Measurements from ENCODE around the gene RERE.
A peak's percentile ranks its signal among the peaks of the same experiment; 100 is the strongest.
"Not testable (repeated sequence)": the region's sequence is repeated elsewhere in the genome, so short reads cannot be mapped to it uniquely, and the experiment has no call there.

The RERE gene

DNA sequence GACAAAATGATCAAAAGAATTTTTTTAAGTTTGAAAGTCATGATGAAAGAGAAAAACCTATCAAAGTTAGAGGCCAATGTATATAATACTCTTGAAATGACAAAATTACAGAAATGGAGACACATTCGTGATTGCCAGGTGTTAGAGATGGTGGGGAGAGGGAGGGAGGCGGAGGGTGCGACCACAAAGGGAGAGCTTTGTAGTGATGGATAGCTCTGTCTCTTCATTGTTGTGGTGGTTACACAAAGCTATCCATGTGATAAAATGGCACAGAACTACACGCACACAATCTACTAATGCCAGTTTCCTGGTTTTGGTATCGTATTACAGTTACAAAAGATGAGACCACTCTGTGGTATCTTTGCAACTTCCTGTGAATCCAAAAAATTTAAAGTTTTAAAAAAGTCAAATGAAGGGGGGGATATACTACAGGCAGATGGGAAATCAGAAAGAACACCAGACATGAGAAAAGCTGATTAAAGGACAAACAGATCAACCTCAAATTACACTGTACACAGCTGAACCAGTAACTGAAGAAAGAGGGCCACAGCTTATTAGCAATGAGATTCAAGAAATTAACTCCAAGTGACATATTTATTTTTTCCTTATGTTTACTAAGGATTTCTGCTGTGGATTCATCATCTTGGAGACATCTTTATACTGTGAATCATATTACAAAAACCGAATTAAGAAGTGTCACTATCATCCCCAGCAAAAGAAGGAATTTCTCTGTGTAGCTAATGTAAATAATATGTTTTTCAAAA, 300.5 kb downstream of the RERE start:
- no peak for DNase-seq (ENCODE audit: low read depth, low spot score)

- DNase-seq (ENCODE audit: low read depth, low spot score): no peak
Observed at GRCh38 chr1:8516278-8516777, 301.1 kb downstream of the RERE start.

- no peak for DNase-seq (ENCODE audit: low read depth, low spot score)
Observed at GRCh38 chr1:8512504-8512903, 304.9 kb downstream of the RERE start.

DNA sequence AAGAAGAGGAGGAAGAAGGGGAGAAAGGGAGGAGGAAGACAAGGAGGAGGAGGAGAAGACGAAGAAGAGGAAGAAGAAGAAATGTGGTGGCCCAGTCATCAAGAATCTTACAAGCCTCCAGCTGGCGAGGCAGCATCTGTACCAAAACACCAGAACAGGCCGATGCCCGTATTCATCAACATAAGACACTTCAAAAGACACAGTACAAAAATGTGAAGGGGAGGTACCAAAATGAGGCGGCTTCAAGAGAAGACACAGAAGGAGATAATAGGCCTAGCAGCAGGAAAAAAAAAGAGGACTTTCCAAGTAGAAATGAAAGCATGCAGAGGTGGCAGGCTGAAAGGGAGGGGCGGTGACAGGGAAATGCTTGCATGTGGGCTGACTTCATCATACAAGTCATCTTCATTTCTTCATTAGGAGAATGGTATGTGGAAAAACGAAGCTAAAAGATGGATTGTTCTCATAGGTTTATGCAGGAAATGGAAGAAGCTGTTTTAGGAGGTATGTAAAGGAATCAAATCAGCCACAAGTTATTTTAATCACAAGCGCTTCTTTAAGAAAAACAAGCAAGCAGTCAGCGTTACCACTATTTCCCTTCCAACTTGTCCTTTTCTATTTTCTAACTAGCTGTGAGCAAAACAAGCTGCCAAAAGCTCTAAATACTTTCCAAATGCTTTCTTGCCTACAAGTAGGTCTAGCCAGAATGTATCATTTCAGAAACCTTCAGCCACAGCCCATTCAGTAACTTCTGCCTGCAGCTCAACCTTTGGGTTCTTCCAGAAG, 307.2 kb downstream of the RERE start:
- peak; percentile 27 for DNase-seq (ENCODE audit: low read depth, low spot score)

DNA sequence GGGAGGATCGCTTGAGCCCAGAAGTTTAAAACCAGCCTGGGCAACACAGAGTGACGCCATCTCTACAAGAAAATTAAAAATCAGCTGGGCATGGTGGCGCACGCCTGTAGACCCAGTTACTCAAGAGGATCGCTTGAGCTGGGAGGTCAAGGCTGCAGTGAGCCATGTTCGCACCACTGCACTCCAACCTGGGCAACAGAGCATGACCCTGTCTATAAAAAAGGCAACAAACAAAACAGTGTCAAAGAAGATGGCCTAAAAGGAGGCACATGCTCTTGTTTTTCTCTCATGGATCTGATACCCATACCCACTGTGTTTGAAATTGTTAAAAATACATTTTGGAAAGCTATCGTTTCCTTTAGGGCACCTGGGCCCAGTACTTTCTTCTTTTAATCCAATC, 307.9 kb downstream of the RERE start:
- DNase-seq (ENCODE audit: low read depth, low spot score): no peak

GRCh38 chr1:8506995-8507615, 310.3 kb downstream of the RERE start:
- DNase-seq (ENCODE audit: low read depth, low spot score): no peak

GRCh38 chr1:8506456-8506855, 311.0 kb downstream of the RERE start:
- no peak for DNase-seq (ENCODE audit: low read depth, low spot score)

GRCh38 chr1:8503842-8504241, 313.6 kb downstream of the RERE start:
- no peak for DNase-seq (ENCODE audit: low read depth, low spot score)

DNA sequence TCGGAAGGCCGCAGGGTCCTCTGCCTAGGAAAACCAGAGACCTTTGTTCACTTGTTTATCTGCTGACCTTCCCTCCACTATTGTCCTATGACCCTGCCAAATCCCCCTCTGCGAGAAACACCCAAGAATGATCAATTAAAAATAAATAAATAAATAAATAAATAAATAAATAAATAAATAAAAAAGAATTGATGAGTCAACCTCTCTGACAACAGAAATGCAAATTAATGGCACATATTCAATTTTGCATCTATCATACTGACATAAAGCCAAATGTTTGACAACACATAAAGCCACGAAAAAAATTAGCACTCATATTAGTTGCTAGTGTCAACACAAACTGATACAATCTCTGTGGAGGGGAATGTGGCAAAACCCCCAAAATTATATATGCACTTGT, 314.5 kb downstream of the RERE start:
- not testable (repeated sequence) for DNase-seq (ENCODE audit: low read depth, low spot score)

DNA sequence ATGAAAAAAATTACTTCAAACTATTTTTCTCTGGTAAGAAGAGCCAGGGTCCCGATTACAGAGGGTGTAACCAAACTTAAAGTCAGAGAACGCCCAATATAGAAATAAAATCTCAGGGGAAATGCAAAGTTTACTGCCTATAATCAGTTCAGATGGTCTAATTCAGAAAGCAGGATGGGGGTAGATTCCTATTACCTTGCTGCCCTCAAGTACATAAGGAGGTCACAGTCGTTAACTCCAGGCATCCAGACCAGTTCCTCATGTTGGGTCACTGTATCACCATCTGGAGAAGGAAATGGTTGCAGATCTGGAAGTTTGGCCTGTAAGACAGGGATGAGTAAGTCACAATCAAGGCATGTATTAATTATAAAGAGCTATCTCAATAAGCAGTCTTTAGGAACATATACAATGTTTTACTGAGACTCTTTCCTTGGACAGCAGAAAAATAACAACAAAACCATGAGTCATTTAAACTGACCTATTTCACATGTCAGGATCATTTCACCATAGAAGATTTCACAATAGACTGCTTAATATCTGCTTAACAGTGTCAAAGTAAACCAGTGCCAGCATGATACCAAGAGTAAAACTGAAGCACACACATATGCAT, 320.1 kb downstream of the RERE start:
- DNase-seq (ENCODE audit: low read depth, low spot score): no peak

- DNase-seq (ENCODE audit: low read depth, low spot score): no peak
Observed at GRCh38 chr1:8496473-8496872, 321.0 kb downstream of the RERE start.

DNA sequence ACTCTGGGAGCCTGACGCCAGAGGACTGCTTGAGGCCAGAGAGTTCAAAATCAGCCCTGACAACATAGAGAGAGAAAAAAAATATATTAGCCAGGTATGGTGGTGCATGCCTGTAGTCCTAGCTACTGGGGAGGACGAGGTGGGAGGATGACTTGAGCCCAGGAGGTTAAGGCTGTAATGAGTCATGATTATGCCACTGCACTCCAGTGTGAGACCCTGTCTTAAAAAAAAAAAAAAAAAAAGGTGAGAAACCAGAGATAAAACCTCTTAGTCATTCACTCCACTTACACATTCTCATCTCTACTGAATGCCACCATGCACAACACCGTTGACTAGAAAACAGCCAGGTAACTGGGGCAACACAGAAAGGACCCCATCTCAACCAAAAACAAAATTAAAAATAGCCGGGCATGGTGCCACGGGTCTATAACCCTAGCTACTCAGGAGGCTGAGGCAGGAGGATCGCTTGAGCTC, 321.5 kb downstream of the RERE start:
- DNase-seq (ENCODE audit: low read depth, low spot score): peak; percentile 17

DNA sequence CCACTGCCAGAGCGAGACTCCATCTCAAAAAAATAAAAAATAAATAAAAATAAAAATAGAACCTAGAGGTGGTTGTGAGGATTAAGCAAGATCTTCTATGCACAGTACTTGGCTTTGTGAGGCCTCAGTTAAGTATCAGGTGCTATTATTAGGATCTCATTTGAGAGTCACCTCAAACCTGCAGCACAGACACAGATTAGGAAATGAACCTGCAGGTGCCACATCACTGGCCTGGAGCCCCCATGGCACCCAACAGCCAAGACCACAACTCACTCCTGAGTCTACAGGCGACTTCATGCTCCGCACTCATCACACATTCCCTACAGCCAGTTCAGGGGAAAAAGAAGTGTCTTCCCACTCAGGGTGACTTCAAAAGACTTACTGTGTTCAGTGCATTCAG, 322.8 kb downstream of the RERE start:
- no peak for DNase-seq (ENCODE audit: low read depth, low spot score)

GRCh38 chr1:8493916-8494540, 323.4 kb downstream of the RERE start:
- no peak for DNase-seq (ENCODE audit: low read depth, low spot score)

GRCh38 chr1:8487249-8487648, 330.2 kb downstream of the RERE start:
- DNase-seq (ENCODE audit: low read depth, low spot score): no peak

GRCh38 chr1:8486047-8486446, 331.4 kb downstream of the RERE start:
- DNase-seq (ENCODE audit: low read depth, low spot score): no peak

- DNase-seq (ENCODE audit: low read depth, low spot score): no peak
Observed at GRCh38 chr1:8483586-8483985, 333.9 kb downstream of the RERE start.

- DNase-seq (ENCODE audit: low read depth, low spot score): no peak
Observed at GRCh38 chr1:8482979-8483381, 334.5 kb downstream of the RERE start.

GRCh38 chr1:8481650-8482380, 335.6 kb downstream of the RERE start:
- no peak for DNase-seq (ENCODE audit: low read depth, low spot score)

GRCh38 chr1:8478566-8478965, 338.9 kb downstream of the RERE start:
- DNase-seq (ENCODE audit: low read depth, low spot score): no peak

GRCh38 chr1:8477983-8478362, 339.5 kb downstream of the RERE start:
- DNase-seq (ENCODE audit: low read depth, low spot score): no peak

Data from activated naive CD8-positive, alpha-beta T cell treated with anti-CD3 and anti-CD28 coated beads, Interleukin-2, amount 50 U/mL, for 16 hours (primary cell).